Keratinocyte (primary cell): ENCODE measurements around the gene TNS3. TPM values are rescaled to one million over a fixed set of nuclear protein-coding genes. Genes with fewer than 3 reads are reported as not detected.

Experiments used
- DNase-seq: peaks from one replicate; pipeline ENCODE4 v3.0.0-alpha.2; 2011; ENCODE audit warnings: low read depth, missing footprints, low spot score
- FAIRE-seq: peaks from 2 replicates; lab custom pipeline; 2011; peaks lifted over from hg19 to GRCh38; lab: Jason Lieb, UNC
- H2AFZ ChIP-seq: 2 replicates; pipeline ENCODE4 v1.6.0; 2012; ENCODE audit warnings: low read length, control low read depth, inconsistent platforms; ENCODE audit not compliant: control insufficient read depth
- H3K27ac ChIP-seq: 2 replicates; pipeline ENCODE4 v1.5.1; 2011; ENCODE audit warnings: low read length; ENCODE audit not compliant: control insufficient read depth, insufficient read depth
- H3K27me3 ChIP-seq: 3 replicates; pipeline ENCODE4 v1.6.0; 2011; ENCODE audit warnings: low read length; ENCODE audit not compliant: control insufficient read depth, insufficient read depth; ENCODE audit errors: extremely low read depth
- H3K36me3 ChIP-seq, 2 experiments: 2 replicates in 1 of 2; 3 replicates in 1 of 2; pipeline ENCODE4 v1.5.1; 2011; ENCODE audit warnings: low read length in 2 of 2, mild to moderate bottlenecking in 1 of 2; ENCODE audit not compliant: control insufficient read depth in 2 of 2, insufficient read depth in 2 of 2; ENCODE audit errors: extremely low read depth in 1 of 2
- H3K4me1 ChIP-seq: 3 replicates; pipeline ENCODE4 v1.5.1; 2011; ENCODE audit warnings: low read length; ENCODE audit not compliant: control insufficient read depth, insufficient read depth; ENCODE audit errors: extremely low read depth
- H3K4me2 ChIP-seq: 3 replicates; pipeline ENCODE4 v1.6.0; 2011; ENCODE audit warnings: low read depth, low read length; ENCODE audit not compliant: control insufficient read depth, insufficient read depth; ENCODE audit errors: extremely low read depth
- H3K4me3 ChIP-seq, 3 experiments: fragments of 200-600 bp in 1 of 3; sonication (generic) in 1 of 3; 2 replicates in 2 of 3; 3 replicates in 1 of 3; pipeline ENCODE4 v1.5.1; 2011 to 2016; ENCODE audit warnings: low read length in 3 of 3, mild to moderate bottlenecking in 3 of 3, control low read depth in 2 of 3, inconsistent platforms in 1 of 3, low read depth in 1 of 3, mixed read lengths in 1 of 3, mixed run types in 1 of 3, moderate library complexity in 1 of 3; ENCODE audit not compliant: control insufficient read depth in 2 of 3, insufficient read depth in 2 of 3; ENCODE audit errors: extremely low read depth in 1 of 3
- H3K79me2 ChIP-seq: 2 replicates; pipeline ENCODE4 v1.6.0; 2012; ENCODE audit warnings: low read length; ENCODE audit not compliant: control insufficient read depth, insufficient read depth
- H3K9ac ChIP-seq: 3 replicates; pipeline ENCODE4 v1.6.0; 2011; ENCODE audit warnings: low read length; ENCODE audit not compliant: control insufficient read depth, insufficient read depth; ENCODE audit errors: extremely low read depth
- H3K9me1 ChIP-seq: 3 replicates; pipeline ENCODE4 v1.6.0; 2011; ENCODE audit warnings: low read length; ENCODE audit not compliant: control insufficient read depth, insufficient read depth; ENCODE audit errors: extremely low read depth
- H3K9me3 ChIP-seq: 2 replicates; pipeline ENCODE4 v1.5.1; 2012; ENCODE audit warnings: low read depth, low read length; ENCODE audit not compliant: control insufficient read depth
- H4K20me1 ChIP-seq: 3 replicates; pipeline ENCODE4 v1.6.0; 2011; ENCODE audit warnings: low read length; ENCODE audit not compliant: control insufficient read depth, insufficient read depth; ENCODE audit errors: extremely low read depth
- EZH2 ChIP-seq: IDR thresholded peaks from one replicate; pipeline ENCODE4 v1.6.1; 2012; ENCODE audit warnings: inconsistent platforms, mild to moderate bottlenecking, low read length, moderate library complexity
- dilution Hi-C: fragments of 300-500 bp; cut with MboI; formaldehyde crosslinking; loops from one replicate; pipeline ENCODE4 v1.7.0; 2020; ENCODE audit warnings: low sequenced_read_pairs; ENCODE audit not compliant: extremely low pct_ligation_motif_present
- polyA plus RNA-seq, 5 experiments: library from polyadenylated mRNA; depleted of rRNA in 3 of 5; stranded (reverse) in 3 of 5; stranded (forward) in 1 of 5; unstranded in 1 of 5; fragments of >200 nt; gene quantifications; 1 replicate in 1 of 5; 2 replicates in 3 of 5; 3 replicates in 1 of 5; pipeline versions ENCODE4 v1.2.1 to v1.2.3, GENCODE V29; 2011 to 2012; ENCODE audit warnings: missing spikeins in 2 of 5, low read depth in 1 of 5, low replicate concordance in 1 of 5
- TF ChIP-seq, protein P1 (sequence below), 3 experiments: IDR thresholded peaks in 1 of 3; conservative IDR thresholded peaks in 1 of 3; optimal IDR thresholded peaks in 1 of 3; 2 replicates in 2 of 3; 3 replicates in 1 of 3; pipeline versions ENCODE3 to v1.5.1; 2011; ENCODE audit warnings: low read length in 3 of 3, mild to moderate bottlenecking in 3 of 3, moderate library complexity in 2 of 3, control low read depth in 1 of 3, inconsistent platforms in 1 of 3; ENCODE audit not compliant: insufficient read depth in 2 of 3; ENCODE audit errors: extremely low read depth in 1 of 3

The TNS3 gene
- polyA plus RNA-seq, 1 donor (not counting 4 experiments of a cell fraction or from before 2014, with no cell fraction given): 3.9 TPM

DNA sequence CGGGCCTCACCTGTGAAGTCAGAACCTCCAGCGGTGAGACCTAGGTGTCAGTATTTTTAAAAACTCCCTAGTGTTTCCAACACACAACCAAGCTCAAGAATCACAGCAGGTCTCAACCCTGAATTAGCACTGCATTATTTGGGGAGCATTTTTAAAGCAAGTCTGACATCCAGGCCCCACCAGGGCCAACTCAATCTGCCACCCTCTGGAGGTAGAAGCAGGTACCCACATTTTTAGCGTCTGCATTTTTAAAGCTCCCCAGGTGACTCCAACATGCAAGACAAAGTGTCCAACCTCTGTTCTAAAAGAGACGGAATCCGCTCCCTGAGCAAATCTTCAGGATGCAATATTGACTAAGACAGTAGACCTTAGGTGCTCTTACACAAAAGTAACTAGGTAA, 225.7 kb downstream of the TNS3 start:
- H4K20me1 ChIP-seq: no peaks in the 10 kb centered on the region
- no peak for FAIRE-seq

DNA sequence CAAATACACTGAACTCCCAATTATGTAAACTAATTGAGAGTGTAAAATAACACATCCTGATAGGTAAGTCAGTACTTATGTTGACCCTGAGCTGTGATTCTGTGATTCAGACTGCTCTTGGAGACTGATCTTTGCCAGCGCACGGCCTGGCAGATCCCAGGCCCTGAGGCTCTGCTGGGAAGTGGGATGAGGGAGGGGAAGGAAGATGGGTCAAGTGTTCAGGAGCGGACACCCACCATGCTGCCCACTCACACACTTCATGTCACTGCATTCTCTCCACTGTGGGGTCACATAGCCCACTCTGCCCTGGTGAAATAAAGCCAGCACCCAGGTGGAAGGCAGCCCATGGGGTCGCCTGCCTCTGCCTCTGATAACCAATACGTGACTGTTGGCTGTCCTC, 226.2 kb downstream of the TNS3 start:
- no peak overlapping the region for H2AFZ ChIP-seq
- dilution Hi-C loops: no loop called here
- H3K4me2 ChIP-seq: no peak overlapping the region
- TF ChIP-seq, protein P1, sequence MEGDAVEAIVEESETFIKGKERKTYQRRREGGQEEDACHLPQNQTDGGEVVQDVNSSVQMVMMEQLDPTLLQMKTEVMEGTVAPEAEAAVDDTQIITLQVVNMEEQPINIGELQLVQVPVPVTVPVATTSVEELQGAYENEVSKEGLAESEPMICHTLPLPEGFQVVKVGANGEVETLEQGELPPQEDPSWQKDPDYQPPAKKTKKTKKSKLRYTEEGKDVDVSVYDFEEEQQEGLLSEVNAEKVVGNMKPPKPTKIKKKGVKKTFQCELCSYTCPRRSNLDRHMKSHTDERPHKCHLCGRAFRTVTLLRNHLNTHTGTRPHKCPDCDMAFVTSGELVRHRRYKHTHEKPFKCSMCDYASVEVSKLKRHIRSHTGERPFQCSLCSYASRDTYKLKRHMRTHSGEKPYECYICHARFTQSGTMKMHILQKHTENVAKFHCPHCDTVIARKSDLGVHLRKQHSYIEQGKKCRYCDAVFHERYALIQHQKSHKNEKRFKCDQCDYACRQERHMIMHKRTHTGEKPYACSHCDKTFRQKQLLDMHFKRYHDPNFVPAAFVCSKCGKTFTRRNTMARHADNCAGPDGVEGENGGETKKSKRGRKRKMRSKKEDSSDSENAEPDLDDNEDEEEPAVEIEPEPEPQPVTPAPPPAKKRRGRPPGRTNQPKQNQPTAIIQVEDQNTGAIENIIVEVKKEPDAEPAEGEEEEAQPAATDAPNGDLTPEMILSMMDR (optimal IDR thresholded peaks at IDR 0.05 in 1 of 3, IDR thresholded peaks at IDR 0.05 in 1 of 3, conservative IDR thresholded peaks at IDR 0.05 in 1 of 3; ENCODE audit: extremely low read depth in 1 of 3, insufficient read depth in 2 of 3, low read length in 3 of 3): no peak
- TF ChIP-seq EZH2: no peak
- H3K9ac ChIP-seq: no peak overlapping the region
- H3K27me3 ChIP-seq: peaks cover 22% of the 10 kb centered on the region
- H3K9me3 ChIP-seq: no peaks in the 10 kb centered on the region
- no peak overlapping the region for H3K27ac ChIP-seq
- H3K4me3 ChIP-seq: no peak overlapping the region
- no peaks in the 10 kb centered on the region for H3K36me3 ChIP-seq
- FAIRE-seq: no peak
- H3K4me1 ChIP-seq: peaks cover 3% of the 10 kb centered on the region
- H3K9me1 ChIP-seq: no peaks in the 10 kb centered on the region
- DNase-seq: no peak
- H4K20me1 ChIP-seq: no peaks in the 10 kb centered on the region
- H3K79me2 ChIP-seq: no peaks in the 10 kb centered on the region

More for the DNA sequence above, 225.7 kb downstream of the TNS3 start:
- Histone ChIP-seq H3K9me1 (no peaks in the 10 kb centered on the region), H3K4me2 (no peak overlapping the region), H3K27me3 (peaks cover 22% of the 10 kb centered on the region), H3K27ac (no peak overlapping the region), H3K79me2 (no peaks in the 10 kb centered on the region), H3K9me3 (no peaks in the 10 kb centered on the region), H2AFZ (no peak overlapping the region), H3K9ac (no peak overlapping the region), H3K36me3 (no peaks in the 10 kb centered on the region), H3K4me3 (no peak overlapping the region), H3K4me1 (peaks cover 9% of the 10 kb centered on the region)
- no peak for DNase-seq
- dilution Hi-C loops: no loop called here
- TF ChIP-seq EZH2: no peak
- TF ChIP-seq, protein P1 (optimal IDR thresholded peaks at IDR 0.05 in 1 of 3, IDR thresholded peaks at IDR 0.05 in 1 of 3, conservative IDR thresholded peaks at IDR 0.05 in 1 of 3; ENCODE audit: extremely low read depth in 1 of 3, insufficient read depth in 2 of 3, low read length in 3 of 3): no peak
